ENCODE measurements around the gene NPHS1. TPM values are rescaled to one million over a fixed set of nuclear protein-coding genes. Genes with fewer than 3 reads are reported as not detected.
"Not testable (repeated sequence)": the region's sequence is repeated elsewhere in the genome, so short reads cannot be mapped to it uniquely, and the experiment has no call there.

Gene NPHS1
- polyA plus RNA-seq, 3 donors: 111 to 126 (median 124) TPM

DNA sequence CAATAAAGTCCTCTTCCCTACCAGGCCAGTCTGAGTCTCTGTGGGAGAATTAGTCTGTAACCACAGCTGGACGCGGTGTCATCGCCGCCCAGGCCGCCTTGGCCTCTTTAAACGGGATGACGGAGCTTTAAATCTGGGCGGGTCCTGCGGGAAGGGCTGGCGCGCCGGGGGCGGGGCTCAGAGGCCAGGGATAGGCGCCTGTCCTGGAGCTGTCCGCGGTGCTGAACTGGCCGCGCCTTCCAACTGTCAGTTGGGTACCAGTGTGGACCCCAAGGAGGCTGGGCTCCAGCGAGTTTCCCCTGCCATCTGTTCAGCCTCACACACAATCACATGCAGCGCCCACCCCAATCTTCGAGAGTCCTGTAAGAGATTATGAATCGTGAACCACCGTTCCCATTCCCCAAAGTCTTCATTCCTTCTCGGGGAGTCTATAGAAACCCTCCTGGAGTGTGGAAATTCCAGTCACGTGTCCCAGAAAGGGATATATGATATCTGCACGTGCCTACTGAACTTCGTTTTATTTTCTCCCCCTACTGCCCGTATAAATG, 27.5 kb upstream of the NPHS1 start:
- DNase-seq (ENCODE audit: low read depth in 3 of 3, low spot score in 2 of 3): no peak

DNA sequence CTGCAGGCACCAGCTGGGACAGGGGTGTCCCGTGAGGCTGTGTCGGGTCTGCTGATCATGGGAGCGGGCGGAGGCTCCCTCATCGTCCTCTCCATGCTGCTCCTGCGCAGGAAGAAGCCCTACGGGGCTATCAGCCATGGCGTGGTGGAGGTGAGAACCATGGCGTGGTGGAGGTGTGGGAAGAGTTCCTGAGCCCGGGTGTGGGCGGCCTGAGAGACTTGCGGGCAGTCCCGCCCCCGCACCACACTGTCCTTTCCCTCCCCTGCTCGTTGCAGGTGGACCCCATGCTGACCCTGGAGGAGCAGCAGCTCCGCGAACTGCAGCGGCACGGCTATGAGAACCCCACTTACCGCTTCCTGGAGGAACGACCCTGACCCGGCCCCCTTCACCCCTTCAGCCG, 26.8 kb upstream of the NPHS1 start:
- DNase-seq (ENCODE audit: low read depth in 3 of 3, low spot score in 2 of 3): no peak

GRCh38 chr19:35874392-35874930, 22.2 kb upstream of the NPHS1 start:
- no peak for DNase-seq (ENCODE audit: low read depth in 3 of 3, low spot score in 2 of 3)

GRCh38 chr19:35872180-35872579, 19.9 kb upstream of the NPHS1 start:
- no peak for DNase-seq (ENCODE audit: low read depth in 3 of 3, low spot score in 2 of 3)

DNA sequence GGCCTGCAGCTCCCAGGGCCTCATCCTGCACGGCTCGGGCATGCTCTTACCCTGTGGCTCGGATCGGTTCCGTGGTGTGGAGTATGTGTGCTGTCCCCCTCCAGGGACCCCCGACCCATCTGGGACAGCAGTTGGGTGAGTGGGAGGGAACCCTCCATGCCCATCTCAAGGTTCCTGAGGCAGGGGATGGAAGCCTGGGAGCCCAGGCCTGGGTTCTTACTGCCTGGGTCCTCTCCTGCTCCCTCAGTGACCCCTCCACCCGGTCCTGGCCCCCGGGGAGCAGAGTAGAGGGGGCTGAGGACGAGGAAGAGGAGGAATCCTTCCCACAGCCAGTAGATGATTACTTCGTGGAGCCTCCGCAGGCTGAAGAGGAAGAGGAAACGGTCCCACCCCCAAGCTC, 19.3 kb upstream of the NPHS1 start:
- DNase-seq (ENCODE audit: low read depth in 3 of 3, low spot score in 2 of 3): no peak

- DNase-seq (ENCODE audit: low read depth in 3 of 3, low spot score in 2 of 3): no peak
Observed at GRCh38 chr19:35870798-35871197, 18.5 kb upstream of the NPHS1 start.

GRCh38 chr19:35870124-35870736, 17.9 kb upstream of the NPHS1 start:
- DNase-seq (ENCODE audit: low read depth in 3 of 3, low spot score in 2 of 3): not testable (repeated sequence)

DNA sequence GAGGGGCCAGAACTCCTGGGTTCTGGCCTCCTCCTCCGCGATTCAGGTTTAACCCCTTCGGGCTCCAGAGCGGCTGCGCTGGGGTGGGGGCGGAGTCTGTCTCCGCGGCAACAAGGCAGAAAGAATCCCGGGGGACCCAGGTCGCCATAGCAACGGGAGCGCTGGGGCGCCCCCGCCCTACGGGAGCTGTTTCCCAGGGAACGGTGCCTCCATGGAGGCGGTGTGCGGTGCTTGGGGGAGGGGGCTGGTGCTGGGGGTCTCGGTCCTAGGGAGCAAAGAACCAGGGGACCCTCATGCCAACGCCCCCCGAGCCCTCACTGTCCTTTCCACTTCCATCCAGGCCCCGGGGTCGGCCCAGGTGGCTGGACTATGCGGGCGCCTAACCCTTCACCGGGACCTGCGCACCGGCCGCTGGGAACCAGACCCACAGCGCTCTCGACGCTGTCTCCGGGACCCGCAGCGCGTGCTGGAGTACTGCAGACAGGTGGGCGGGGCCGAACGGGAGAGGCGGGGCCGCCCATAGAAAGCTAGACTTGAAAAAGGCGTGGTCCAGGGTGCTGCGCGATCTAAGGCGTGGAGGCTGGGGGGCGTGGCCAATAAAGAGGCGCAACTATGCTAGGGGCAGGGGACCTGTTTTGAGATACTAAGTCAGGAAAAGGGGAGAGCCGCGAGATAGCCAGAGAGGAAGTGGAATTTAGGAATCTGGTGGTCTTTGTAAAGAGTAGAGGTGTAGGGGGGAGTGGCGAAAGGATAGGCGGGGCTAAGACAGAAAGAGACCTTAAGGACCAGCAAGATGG, 17.2 kb upstream of the NPHS1 start:
- no peak for DNase-seq (ENCODE audit: low read depth in 3 of 3, low spot score in 2 of 3)

DNA sequence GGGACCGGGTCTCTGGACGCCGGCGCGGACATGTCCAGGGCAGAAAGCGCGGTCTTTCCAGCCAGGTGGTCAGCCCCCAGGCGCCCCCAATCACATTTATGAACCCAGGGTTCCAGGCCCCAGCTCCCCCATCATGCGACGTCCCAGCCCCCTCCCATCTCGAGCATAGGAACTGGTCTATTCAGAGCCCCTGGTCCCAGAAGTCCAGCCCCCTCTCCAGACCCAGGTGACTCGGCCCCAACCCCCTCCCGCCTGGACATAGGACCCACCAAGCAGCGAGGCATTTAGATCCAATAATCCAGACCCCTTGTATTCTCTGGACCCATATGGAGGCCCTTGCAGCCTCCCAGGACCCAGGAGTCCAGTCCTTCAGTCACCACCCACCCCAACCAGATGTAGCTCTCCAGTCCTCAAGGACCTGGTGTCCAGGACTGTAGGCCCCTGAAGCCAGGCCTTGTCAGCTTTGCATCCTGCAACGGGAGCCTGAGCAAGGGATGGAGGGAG, 16.6 kb upstream of the NPHS1 start:
- no peak for DNase-seq (ENCODE audit: low read depth in 3 of 3, low spot score in 2 of 3)

GRCh38 chr19:35868172-35868822, 16.0 kb upstream of the NPHS1 start, which contains the start of gene APLP1:
APLP1 (plus strand) TSS chr19:35868574; CDS start chr19:35868637, 63 bp downstream.
- no peak for DNase-seq (ENCODE audit: low read depth in 3 of 3, low spot score in 2 of 3)

- no peak for DNase-seq (ENCODE audit: low read depth in 3 of 3, low spot score in 2 of 3)
Observed at GRCh38 chr19:35863018-35863417, 10.7 kb upstream of the NPHS1 start.

GRCh38 chr19:35862528-35862927, 10.2 kb upstream of the NPHS1 start:
- no peak for DNase-seq (ENCODE audit: low read depth in 3 of 3, low spot score in 2 of 3)

- no peak for DNase-seq (ENCODE audit: low read depth in 3 of 3, low spot score in 2 of 3)
Observed at GRCh38 chr19:35861640-35862160, 9.4 kb upstream of the NPHS1 start.

GRCh38 chr19:35860818-35861639, 8.7 kb upstream of the NPHS1 start:
- no peak for DNase-seq (ENCODE audit: low read depth in 3 of 3, low spot score in 2 of 3)

DNA sequence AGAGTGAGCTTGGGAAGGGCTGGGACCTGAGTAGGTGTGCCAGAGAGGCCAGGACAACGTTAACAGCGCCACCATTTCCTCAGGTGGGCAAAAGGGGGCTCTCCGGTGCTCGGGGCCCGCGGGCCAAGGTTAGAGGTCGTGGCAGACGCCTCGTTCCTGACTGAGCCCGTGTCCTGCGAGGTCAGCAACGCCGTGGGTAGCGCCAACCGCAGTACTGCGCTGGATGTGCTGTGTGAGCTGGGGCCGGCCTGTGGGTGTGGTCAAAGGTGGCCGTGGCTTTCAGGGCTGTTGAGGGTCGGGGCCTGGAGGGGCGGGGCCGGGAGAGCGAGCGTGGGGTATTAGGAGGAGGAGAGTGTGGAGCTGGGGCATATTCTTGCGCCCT, 8.1 kb upstream of the NPHS1 start:
- no peak for DNase-seq (ENCODE audit: low read depth in 3 of 3, low spot score in 2 of 3)

DNA sequence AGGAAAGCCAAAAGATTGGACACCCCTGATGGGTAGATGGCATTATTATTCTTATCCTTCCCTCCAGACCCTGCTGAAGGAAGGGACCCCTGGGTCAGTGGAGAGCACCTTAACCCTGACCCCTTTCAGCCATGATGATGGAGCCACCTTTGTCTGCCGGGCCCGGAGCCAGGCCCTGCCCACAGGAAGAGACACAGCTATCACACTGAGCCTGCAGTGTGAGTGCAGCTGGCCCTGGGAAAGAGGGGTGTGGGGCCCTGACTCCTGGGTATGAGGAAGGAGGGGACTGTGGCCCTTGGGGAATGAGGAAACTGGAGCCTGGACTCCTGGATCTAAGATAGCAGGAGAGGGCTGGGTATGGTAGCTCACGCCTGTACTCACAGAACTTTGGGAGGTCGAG, 7.1 kb upstream of the NPHS1 start:
- no peak for DNase-seq (ENCODE audit: low read depth in 3 of 3, low spot score in 2 of 3)

DNA sequence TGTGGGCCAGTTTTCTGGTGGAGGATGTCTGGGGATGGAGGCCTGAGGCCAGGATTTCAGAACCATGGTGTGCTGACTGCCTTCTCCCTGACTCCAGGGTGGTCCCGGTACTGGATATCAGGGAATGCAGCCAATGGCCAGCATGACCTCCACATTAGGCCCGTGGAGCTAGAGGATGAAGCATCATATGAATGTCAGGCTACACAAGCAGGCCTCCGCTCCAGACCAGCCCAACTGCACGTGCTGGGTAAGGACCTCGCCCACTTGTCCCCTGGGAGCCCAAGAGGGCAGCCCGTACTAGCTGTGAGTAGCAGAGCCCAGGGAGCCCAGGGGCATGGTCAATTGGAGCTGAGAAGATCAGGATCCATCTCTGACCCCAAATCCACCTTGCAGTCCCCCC, 6.0 kb upstream of the NPHS1 start:
- no peak for DNase-seq (ENCODE audit: low read depth in 3 of 3, low spot score in 2 of 3)

DNA sequence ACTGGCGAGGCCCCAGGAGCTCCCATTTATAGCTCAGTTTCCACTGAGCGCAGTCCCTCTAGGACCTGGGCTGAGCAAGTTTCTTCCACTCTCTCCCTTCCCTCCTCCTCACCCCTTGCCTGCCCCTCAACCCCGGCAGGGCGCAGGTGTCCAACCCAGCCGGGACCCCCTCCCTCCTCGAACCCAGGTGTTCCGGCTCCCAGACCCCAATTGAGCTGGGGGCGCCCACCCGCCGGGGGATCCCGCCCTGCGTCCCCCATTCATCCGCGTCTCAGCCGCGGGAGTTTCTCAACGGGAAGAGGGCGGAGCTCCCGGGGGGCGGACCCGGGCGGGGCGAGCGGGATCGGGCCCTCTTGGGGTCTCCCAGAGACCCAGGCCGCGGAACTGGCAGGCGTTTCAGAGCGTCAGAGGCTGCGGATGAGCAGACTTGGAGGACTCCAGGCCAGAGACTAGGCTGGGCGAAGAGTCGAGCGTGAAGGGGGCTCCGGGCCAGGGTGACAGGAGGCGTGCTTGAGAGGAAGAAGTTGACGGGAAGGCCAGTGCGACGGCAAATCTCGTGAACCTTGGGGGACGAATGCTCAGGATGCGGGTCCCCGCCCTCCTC, 4.3 kb upstream of the NPHS1 start, which contains the start of gene KIRREL2:
Gene KIRREL2, plus strand, starts transcription at position 366 of the 604 bp plus-strand sequence. Its CDS starts 209 bp downstream, at position 575.
- DNase-seq (ENCODE audit: low read depth in 3 of 3, low spot score in 2 of 3): no peak

DNA sequence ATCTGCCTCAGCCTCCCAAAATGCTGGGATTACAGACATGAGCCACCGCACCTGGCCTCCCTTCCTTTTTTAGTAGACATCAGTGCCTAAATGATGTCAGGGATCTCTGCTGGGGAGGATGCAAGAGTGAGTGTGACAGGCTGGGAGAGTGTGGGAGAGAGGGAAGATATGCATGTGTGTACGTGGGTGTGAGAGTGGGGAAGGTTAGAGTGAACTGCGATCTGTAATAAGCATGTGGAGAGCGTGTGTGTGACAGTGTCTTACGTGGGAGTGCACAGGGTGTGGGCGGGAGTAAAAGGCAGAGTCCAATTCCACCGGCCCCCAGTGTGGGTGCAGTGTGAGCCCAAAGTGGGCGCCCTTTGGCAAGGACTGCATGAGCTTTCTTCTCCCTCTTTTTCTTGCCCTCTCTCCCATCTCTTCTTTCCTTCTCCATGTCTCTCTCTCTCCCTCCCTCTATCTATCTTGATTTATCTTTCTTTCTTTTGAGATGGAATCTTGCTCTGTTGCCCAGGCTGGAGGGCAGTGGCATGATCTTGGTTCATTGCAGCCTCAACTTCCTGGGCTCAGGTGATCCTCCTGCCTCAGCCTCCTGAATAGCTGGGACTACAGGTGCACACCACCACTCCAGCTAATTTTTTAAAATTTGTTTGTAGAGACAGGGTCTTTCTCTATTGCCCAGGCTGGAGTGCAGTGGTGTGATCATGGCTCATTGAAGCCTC, 893 bp upstream of the NPHS1 start:
- no peak for DNase-seq (ENCODE audit: low read depth in 3 of 3, low spot score in 2 of 3)

Data from right renal cortex interstitium (tissue), 3 donors.